Erythroblast (primary cell): ENCODE data around the gene SPPL2C.

Experiments
- DNase-seq, 2 experiments: peaks; one replicate each; lab custom pipeline; 2025; lab: John Stamatoyannopoulos, UW
- GATA1 ChIP-seq: IDR thresholded peaks from 2 replicates; pipeline ENCODE4 v1.6.1; 2011; ENCODE audit warnings: low read depth, mild to moderate bottlenecking, control low read depth, low read length, moderate library complexity
- POLR2A ChIP-seq: IDR thresholded peaks from 2 replicates; pipeline ENCODE4 v1.6.1; 2011; ENCODE audit warnings: mild to moderate bottlenecking, low read length

The SPPL2C gene

DNA sequence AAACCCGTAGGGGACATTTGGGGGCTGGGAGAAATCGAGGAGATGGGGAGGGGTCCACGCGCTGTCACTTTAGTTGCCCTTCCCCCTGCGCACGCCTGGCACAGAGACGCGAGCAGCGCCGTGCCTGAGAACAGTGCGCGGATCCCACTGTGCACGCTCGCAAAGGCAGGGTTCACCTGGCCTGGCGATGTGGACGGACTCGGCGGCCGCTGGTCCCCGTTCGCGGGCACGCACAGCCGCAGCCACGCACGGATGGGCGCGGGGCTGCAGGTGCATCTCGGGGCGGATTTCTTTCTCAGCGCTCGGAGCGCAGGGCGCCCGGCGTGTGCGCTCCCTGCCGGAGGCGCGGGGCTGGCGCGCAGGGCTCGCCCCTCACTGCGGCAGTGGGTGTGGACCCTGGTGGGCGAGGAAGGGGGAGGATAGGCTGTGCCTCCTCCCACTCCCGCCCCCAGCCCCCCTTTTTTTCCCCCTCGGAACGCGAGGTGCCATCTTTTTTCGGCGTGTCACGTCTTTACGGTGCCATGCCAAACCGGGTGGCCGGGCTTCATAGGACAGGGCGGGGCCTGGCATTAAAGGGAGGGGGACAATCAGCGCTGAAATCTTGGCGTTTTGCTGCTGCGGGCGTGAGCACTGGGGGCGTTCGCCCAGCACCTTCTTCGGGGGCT lies 50.8 kb downstream of the SPPL2C start:
- DNase-seq, result peak in 1 of 2 experiments; percentile 25
- TF ChIP-seq POLR2A, result no peak
- TF ChIP-seq GATA1, result no peak

DNA sequence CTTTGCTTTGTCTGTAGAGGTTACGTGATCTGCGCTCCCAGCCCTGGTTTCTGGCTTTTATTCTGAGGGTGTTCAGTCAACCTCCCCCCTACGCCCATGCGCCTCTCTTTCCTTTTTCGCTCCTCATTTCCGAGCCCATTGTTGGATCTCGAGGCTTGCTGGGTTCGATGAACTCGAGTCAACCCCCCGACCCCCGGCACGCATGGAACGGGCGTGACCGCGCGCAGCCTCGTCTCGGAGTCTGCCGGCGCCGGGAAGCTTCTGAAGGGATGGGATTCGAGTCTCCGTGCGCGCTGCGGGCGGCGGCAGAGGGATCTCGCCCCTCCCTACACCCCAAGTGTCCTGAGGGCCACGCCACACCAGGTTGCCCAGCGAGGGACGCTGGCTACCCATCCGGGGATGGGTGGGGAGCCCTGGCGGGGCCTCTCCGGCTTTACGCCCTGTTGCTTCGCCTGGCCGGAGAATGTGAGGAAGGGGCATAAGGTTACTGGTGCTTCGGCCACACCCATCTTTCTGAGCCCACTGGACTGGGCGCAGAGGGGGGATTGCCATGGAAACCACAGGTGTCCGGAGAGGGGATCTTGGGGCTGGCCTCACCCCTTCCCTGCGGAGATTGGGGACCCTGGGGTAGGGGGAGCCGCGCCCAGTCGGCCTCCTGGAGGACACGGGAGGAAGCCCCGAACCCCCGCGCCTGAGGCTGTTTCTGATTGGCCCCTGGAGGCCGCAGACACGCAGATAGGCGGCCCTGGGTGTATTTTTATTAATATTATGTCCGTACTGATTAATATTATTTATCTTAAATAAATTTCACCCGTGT lies 51.5 kb downstream of the SPPL2C start:
- DNase-seq, result no peak
- TF ChIP-seq GATA1 (no peak), POLR2A (no peak)
